CD4-positive, CD25-positive, alpha-beta regulatory T cell (primary cell): ENCODE results near the gene MEF2D. TPM values are rescaled to one million over a fixed set of nuclear protein-coding genes. Genes with fewer than 3 reads are reported as not detected.

ENCODE experiments used
- ATAC-seq, 2 donors: fragments of 150-1000 bp; cut with Tn5 transposase; one replicate each; pipeline ENCODE4 v1.10.0; 2021; ENCODE audit warnings: low read depth in 2 of 2, moderate number of reproducible peaks in 2 of 2, moderate library complexity in 1 of 2
- DNase-seq, 3 donors: peaks; one replicate each; pipeline versions ENCODE4 v3.0.0 to v3.0.0-alpha.2; 2012 to 2022; ENCODE audit warnings: mixed read lengths in 1 of 3
- H3K27ac ChIP-seq: one replicate; pipeline ENCODE4 v1.7.0; 2013; ENCODE audit warnings: mild to moderate bottlenecking, low read length; ENCODE audit not compliant: insufficient read depth, poor library complexity, severe bottlenecking
- H3K27me3 ChIP-seq: one replicate; pipeline ENCODE4 v1.7.0; 2013; ENCODE audit warnings: low read length; ENCODE audit not compliant: control insufficient read depth, insufficient read depth
- H3K36me3 ChIP-seq: one replicate; pipeline ENCODE4 v1.7.0; 2013; ENCODE audit warnings: mild to moderate bottlenecking, low read length, moderate library complexity; ENCODE audit not compliant: control insufficient read depth, insufficient read depth
- H3K4me1 ChIP-seq: 2 replicates; pipeline ENCODE4 v1.7.0; 2013; ENCODE audit warnings: mild to moderate bottlenecking, low read length; ENCODE audit not compliant: insufficient read depth, control insufficient read depth, poor library complexity, severe bottlenecking
- H3K4me3 ChIP-seq: one replicate; pipeline ENCODE4 v1.7.0; 2013; ENCODE audit warnings: low read depth, mild to moderate bottlenecking, low read length, moderate library complexity
- H3K9me3 ChIP-seq, 2 experiments: 1 replicate in 1 of 2; 2 replicates in 1 of 2; pipeline ENCODE4 v1.7.0; 2013; ENCODE audit warnings: low read length in 2 of 2, mild to moderate bottlenecking in 1 of 2, moderate library complexity in 1 of 2; ENCODE audit not compliant: control insufficient read depth in 2 of 2
- H3K27ac Mint-ChIP-seq, 3 donors: one replicate each; pipeline ENCODE4 v1.8.0; 2020 to 2022; ENCODE audit warnings: mild to moderate bottlenecking in 3 of 3, mixed read lengths in 3 of 3, moderate library complexity in 2 of 3
- H3K27me3 Mint-ChIP-seq: one replicate; pipeline ENCODE4 v1.8.0; 2022; ENCODE audit warnings: mild to moderate bottlenecking, mixed read lengths
- H3K36me3 Mint-ChIP-seq: one replicate; pipeline ENCODE4 v1.8.0; 2020; ENCODE audit warnings: mixed read lengths
- H3K4me1 Mint-ChIP-seq, 4 donors: one replicate each; pipeline ENCODE4 v1.8.0; 2020 to 2022; ENCODE audit warnings: mixed read lengths in 4 of 4, mild to moderate bottlenecking in 1 of 4
- H3K4me3 Mint-ChIP-seq, 4 donors: one replicate each; pipeline ENCODE4 v1.8.0; 2020 to 2022; ENCODE audit warnings: mild to moderate bottlenecking in 4 of 4, mixed read lengths in 4 of 4, moderate library complexity in 3 of 4
- H3K9me3 Mint-ChIP-seq, 7 donors: one replicate each; pipeline ENCODE4 v1.8.0; 2020 to 2022; ENCODE audit warnings: mixed read lengths in 7 of 7, mild to moderate bottlenecking in 3 of 7, moderate library complexity in 2 of 7
- polyA plus RNA-seq, 4 donors: library from polyadenylated mRNA; unstranded; fragments of 300-500 nt; fragmentation: Illumina TruSeq; gene quantifications; one replicate each; pipeline ENCODE4 v1.2.3, GENCODE V29; 2021
- total RNA-seq: library from RNA; stranded (reverse); gene quantifications from one replicate; pipeline ENCODE4 v1.2.3, GENCODE V29; 2022

MEF2D gene
- total and polyA plus RNA-seq, 5 donors from 2014 or later = 4.6 to 186 (median 7.0) TPM

DNA sequence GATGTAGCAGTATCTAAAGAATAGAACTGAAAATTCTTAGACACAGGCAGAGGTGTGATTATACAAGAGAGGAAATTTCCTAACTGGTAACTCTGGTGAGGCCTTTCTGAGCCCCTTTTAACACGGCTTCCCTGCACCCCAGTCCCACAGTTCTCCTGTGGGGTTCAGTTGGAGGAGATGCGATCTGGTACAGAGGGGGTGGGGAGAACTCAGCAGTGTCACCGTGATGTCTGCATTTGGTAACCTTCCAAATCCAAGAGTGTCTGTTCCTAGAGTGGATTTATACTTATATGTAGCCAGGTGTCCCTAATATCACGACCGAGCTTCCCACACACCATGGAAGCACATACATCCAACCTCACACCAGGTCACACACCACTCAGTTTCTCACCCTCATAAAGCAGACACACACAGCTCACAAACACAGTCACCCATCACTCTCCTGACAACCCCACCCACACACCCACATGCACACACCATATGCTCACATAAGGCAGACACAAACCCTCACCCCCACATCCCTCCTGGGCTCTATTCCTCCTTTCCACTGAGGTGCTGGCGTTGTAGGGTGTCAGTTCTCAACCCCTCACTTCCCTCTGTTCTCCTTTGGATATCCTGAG is 83.1 kb downstream of the MEF2D start:
- Mint-ChIP-seq H3K9me3 (peaks cover 0 to 4% (median 0%) of the 10 kb centered on the region in 7 donors), H3K27me3 (peaks cover 82% of the 10 kb centered on the region), H3K27ac (no peak overlapping the region), H3K36me3 (no peaks in the 10 kb centered on the region), H3K4me1 (peaks cover 0 to 30% (median 15%) of the 10 kb centered on the region in 4 donors), H3K4me3 (peak overlapping the region in 1 of 4 donors; percentile 20)
- H3K27ac ChIP-seq = no peak overlapping the region
- peaks cover 31% of the 10 kb centered on the region for H3K27me3 ChIP-seq
- no peaks in the 10 kb centered on the region for H3K9me3 ChIP-seq
- DNase-seq (no peak), ATAC-seq (no peak)
- peaks cover 25% of the 10 kb centered on the region for H3K4me1 ChIP-seq
- H3K4me3 ChIP-seq = no peak overlapping the region
- no peaks in the 10 kb centered on the region for H3K36me3 ChIP-seq

DNA sequence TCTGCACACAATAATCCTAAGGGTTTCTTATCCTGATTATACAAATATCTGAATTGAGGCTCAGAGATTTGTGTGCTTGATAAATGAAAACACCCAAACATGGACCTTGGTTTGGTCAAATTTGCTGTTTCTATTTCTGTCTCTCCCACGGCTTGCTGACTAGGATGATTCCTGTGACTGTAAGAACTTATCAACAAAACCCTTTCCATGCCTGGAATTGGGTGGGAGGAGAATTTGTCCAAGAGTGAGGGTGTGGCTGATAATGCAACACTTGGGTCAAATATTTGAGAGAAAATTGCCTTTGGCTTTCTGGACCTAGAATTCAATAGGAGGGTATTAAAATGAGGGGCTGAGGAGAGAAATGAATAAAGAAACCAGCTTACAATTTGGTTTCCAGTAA is 83.6 kb downstream of the MEF2D start:
- Mint-ChIP-seq H3K27ac (no peak overlapping the region), H3K27me3 (peaks cover 77% of the 10 kb centered on the region), H3K9me3 (peaks cover 0 to 6% (median 0%) of the 10 kb centered on the region in 7 donors), H3K36me3 (no peaks in the 10 kb centered on the region), H3K4me1 (peaks cover 0 to 27% (median 14%) of the 10 kb centered on the region in 4 donors), H3K4me3 (peak overlapping the region in 1 of 4 donors; percentile 5)
- peaks cover 25% of the 10 kb centered on the region for H3K4me1 ChIP-seq
- H3K9me3 ChIP-seq = no peaks in the 10 kb centered on the region
- no peaks in the 10 kb centered on the region for H3K36me3 ChIP-seq
- H3K4me3 ChIP-seq = no peak overlapping the region
- ATAC-seq (no peak), DNase-seq (no peak)
- peaks cover 26% of the 10 kb centered on the region for H3K27me3 ChIP-seq
- no peak overlapping the region for H3K27ac ChIP-seq

DNA sequence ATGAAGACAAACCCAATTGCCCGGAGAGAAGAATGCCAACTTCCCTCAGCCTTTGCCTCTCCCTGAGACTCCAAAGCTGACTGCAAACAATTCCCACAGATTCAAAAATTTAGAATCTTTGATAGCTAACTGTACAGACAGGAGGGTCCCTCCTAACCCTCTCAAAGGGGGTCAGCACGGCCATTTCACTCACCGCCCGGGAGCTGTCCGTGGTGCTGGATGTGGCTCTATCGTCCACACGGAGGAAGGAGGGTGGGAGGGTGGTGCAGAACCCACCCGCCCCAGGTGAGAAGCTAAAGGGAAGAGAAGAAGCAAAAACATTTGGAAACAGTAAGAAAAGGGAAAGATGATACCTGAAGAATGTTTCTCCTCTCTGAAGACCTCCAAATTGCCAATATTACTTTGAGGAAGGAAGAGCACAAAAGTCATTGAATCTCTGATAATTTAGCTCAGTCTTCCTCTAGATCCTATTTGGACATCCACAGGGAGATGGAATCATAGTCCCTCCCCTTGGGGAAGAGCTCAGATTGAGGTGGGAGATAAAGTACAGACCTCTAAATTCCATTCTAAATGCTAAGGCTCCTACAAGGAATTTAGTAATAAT is 86.0 kb downstream of the MEF2D start:
- DNase-seq (no peak), ATAC-seq (no peak)
- no peak overlapping the region for H3K27ac Mint-ChIP-seq
- H3K36me3 ChIP-seq = no peaks in the 10 kb centered on the region
- H3K9me3 Mint-ChIP-seq = peaks cover 0 to 8% (median 0%) of the 10 kb centered on the region in 7 donors
- peaks cover 66% of the 10 kb centered on the region for H3K27me3 Mint-ChIP-seq
- H3K36me3 Mint-ChIP-seq = no peaks in the 10 kb centered on the region
- no peak overlapping the region for H3K4me3 ChIP-seq
- peaks cover under 1% of the 10 kb centered on the region for H3K4me1 ChIP-seq
- H3K27ac ChIP-seq = no peak overlapping the region
- H3K4me3 Mint-ChIP-seq = no peak overlapping the region
- no peaks in the 10 kb centered on the region for H3K9me3 ChIP-seq
- H3K4me1 Mint-ChIP-seq = peaks cover 0 to 9% (median 3%) of the 10 kb centered on the region in 4 donors
- peaks cover 22% of the 10 kb centered on the region for H3K27me3 ChIP-seq

Other genes with a start within 250 kb of the MEF2D start
- gene SMG5, start 217.9 kb downstream of the MEF2D start, total RNA-seq = 64.0 TPM
- gene SMG5, start 217.9 kb downstream of the MEF2D start, polyA plus RNA-seq = 10 to 100 TPM; 12.0 to 14.4 (median 14.1) TPM
- gene TMEM79, start 216.4 kb downstream of the MEF2D start, total RNA-seq = 5.1 TPM
- gene TMEM79, start 216.4 kb downstream of the MEF2D start, polyA plus RNA-seq = 1 to 10 TPM; 1.7 to 6.2 (median 5.3) TPM
- 29.9 TPM for gene GLMP, start 205.1 kb downstream of the MEF2D start, total RNA-seq
- 10 to 100 TPM; 29.8 to 45.9 (median 36.7) TPM for gene GLMP, start 205.1 kb downstream of the MEF2D start, polyA plus RNA-seq
- not detected for gene VHLL, start 201.5 kb downstream of the MEF2D start, total RNA-seq
- gene VHLL, start 201.5 kb downstream of the MEF2D start, polyA plus RNA-seq = not detected
- gene CCT3, start 162.5 kb downstream of the MEF2D start, total RNA-seq = 84.5 TPM
- gene CCT3, start 162.5 kb downstream of the MEF2D start, polyA plus RNA-seq = 100 to 1,000 TPM; 195 to 214 (median 203) TPM
- not detected for gene TSACC, start 162.2 kb downstream of the MEF2D start, total RNA-seq
- under 1 TPM in 1 of 4 donors, not detected in 3; 0.39 TPM for gene TSACC, start 162.2 kb downstream of the MEF2D start, polyA plus RNA-seq
- not detected for gene RHBG, start 131.6 kb downstream of the MEF2D start, total RNA-seq
- gene RHBG, start 131.6 kb downstream of the MEF2D start, polyA plus RNA-seq = not detected
- 0.10 TPM for gene IQGAP3, start 71.8 kb upstream of the MEF2D start, total RNA-seq
- gene IQGAP3, start 71.8 kb upstream of the MEF2D start, polyA plus RNA-seq = under 1 TPM; 0.05 to 0.98 (median 0.41) TPM
- gene TTC24, start 78.9 kb upstream of the MEF2D start, total RNA-seq = 2.3 TPM
- under 1 TPM in 3 of 4 donors, not detected in 1; 0.34 to 0.65 (median 0.35) TPM for gene TTC24, start 78.9 kb upstream of the MEF2D start, polyA plus RNA-seq
- 29.2 TPM for gene NAXE, start 91.0 kb upstream of the MEF2D start, total RNA-seq
- gene NAXE, start 91.0 kb upstream of the MEF2D start, polyA plus RNA-seq = 100 to 1,000 TPM in 1 of 4 donors, 10 to 100 TPM in 3; 87.3 to 102 (median 92.2) TPM
- 27.5 TPM for gene GPATCH4, start 100.7 kb upstream of the MEF2D start, total RNA-seq
- gene GPATCH4, start 100.7 kb upstream of the MEF2D start, polyA plus RNA-seq = 10 to 100 TPM; 20.2 to 34.6 (median 27.6) TPM
- gene HAPLN2, start 118.6 kb upstream of the MEF2D start, total RNA-seq = not detected
- not detected for gene HAPLN2, start 118.6 kb upstream of the MEF2D start, polyA plus RNA-seq
- not detected for gene BCAN, start 141.3 kb upstream of the MEF2D start, total RNA-seq
- gene BCAN, start 141.3 kb upstream of the MEF2D start, polyA plus RNA-seq = not detected
- gene NES, start 176.6 kb upstream of the MEF2D start, total RNA-seq = 0.10 TPM
- gene NES, start 176.6 kb upstream of the MEF2D start, polyA plus RNA-seq = not detected
- 5.1 TPM for gene CRABP2, start 204.8 kb upstream of the MEF2D start, total RNA-seq
- not detected for gene CRABP2, start 204.8 kb upstream of the MEF2D start, polyA plus RNA-seq
- gene METTL25B, start 227.7 kb upstream of the MEF2D start, total RNA-seq = 19.0 TPM
- 1 to 10 TPM; 4.3 to 8.7 (median 7.2) TPM for gene METTL25B, start 227.7 kb upstream of the MEF2D start, polyA plus RNA-seq
- gene ISG20L2, start 228.0 kb upstream of the MEF2D start, total RNA-seq = 76.7 TPM
- 10 to 100 TPM; 15.8 to 17.8 (median 17.0) TPM for gene ISG20L2, start 228.0 kb upstream of the MEF2D start, polyA plus RNA-seq
- gene MRPL24, start 240.3 kb upstream of the MEF2D start, total RNA-seq = 18.2 TPM
- 10 to 100 TPM; 72.5 to 86.4 (median 79.3) TPM for gene MRPL24, start 240.3 kb upstream of the MEF2D start, polyA plus RNA-seq